NCI-H187 treated with DMSO at 0.1 percent for 48 hours (cell line): ENCODE data around the gene SH2D6.
"Not testable (repeated sequence)": the region's sequence is repeated elsewhere in the genome, so short reads cannot be mapped to it uniquely, and the experiment has no call there.

Experiments
- DNase-seq: peaks from one replicate; lab custom pipeline; 2025; lab: John Stamatoyannopoulos, UW

The SH2D6 gene

DNA sequence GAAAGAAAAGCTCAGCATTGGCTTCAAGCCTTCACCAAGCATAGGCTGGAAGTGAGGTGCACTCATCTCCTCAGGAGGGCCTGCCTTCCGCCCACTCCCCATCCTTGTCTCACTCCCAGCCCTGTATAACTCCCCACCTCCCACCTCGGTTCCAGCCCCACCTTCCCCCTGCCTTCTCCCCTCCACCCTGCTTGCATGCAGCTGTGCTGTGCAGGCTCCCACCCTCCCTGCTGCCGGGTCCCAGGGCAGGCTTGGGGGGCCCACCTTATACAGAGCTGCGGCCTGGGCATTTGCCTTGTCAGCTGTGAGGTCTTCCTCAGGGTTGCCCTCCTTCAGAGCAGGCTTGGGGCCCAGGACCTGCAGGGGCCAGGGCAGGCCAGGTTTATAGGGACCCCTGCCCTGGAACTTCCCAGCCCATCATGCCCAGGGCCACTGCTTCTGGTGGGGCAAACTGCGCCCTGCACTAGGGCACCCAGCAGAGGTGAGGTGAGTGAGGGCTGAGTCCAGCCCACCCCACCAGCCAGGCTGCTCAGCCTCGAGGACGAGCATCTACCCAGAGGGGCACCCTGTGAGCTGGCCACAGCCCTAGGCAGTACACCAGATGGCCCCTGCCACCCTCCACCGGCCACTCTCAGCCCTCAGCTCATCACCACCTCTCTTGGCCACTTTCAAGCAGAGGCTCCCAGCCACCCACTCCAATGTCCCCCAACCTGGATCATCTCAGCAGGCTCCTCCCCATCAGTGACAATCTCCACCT, 19.9 kb upstream of the SH2D6 start:
- no peak for DNase-seq

GRCh38 chr2:85399183-85399455, 19.4 kb upstream of the SH2D6 start:
- no peak for DNase-seq

- DNase-seq: no peak
Measured at GRCh38 chr2:85400023-85400422, 18.5 kb upstream of the SH2D6 start.

GRCh38 chr2:85400541-85401463, 17.7 kb upstream of the SH2D6 start:
- DNase-seq: no peak

DNA sequence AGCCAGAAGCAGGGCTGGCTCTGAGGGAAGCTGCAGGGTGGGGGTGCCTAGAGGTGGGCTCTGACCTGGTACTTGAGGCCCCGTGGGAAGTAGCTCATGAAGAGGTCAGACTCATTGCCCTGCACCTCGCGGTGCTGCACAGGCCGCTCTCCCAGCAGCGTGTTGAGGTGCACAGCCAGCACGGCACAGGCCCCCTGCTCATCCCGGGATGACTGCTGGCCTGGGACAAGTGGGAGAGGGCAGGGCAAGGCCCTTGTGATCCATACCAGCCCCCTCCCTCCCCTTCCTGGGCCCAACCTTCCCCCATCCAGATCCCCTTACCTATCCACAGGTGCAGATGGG, 17.1 kb upstream of the SH2D6 start:
- DNase-seq: no peak

DNA sequence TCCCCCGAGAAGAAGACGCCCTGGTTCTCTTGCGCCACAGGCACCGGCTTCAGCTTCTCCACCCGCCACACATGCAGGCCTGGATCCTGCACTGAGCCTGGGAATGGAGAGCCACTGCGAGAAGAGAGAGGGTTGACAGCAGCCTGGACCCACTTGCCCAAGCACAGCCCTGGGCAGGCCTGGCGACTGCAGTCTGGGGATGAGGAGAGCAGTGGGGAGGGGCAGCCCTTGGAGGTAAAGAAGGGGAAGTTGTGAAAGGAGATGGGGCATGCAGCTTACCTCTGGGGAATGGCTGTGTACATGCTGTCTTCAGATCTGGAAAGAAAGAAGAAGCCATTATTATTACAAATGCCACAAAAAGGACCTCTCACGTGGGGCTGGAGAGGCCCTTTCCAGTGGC, 16.7 kb upstream of the SH2D6 start:
- no peak for DNase-seq

GRCh38 chr2:85405201-85406059, 13.1 kb upstream of the SH2D6 start:
- no peak for DNase-seq

DNA sequence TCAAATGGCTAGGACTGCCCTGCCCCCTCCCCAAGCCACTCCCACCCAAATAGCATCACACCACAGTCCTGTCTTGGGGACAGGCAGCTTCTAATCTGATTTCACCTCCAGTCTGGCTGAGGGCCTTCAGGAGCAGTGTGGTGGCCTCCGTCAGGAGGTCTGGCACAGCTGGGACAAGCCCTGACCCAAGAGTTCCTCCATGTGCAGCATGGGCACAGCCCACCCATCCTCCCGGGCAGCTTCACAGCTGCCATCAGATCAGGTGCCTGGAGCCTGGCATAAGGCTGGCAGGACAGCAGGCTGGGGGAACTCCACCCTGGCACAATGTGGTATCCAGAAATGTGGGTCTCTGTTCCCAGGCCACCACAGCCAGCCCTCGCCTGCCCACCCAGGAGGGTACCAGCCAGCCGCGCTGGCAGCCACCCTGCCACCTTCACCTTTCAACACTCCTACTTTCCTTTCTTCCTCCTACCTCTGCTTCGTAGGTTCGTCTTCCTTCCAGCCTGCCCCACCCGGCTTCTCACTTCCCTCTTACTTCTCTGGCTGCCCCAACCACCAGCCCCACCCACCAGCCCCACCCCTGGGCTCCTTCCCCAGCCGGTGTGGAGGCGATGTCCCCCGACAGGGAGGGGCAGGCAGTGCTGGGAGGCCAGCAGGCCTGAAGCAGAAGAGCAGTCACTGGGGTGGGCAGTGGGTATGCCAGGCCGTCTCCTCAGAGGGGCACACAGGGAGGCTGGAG, 8.5 kb upstream of the SH2D6 start, which contains the start of gene CAPG:
Gene CAPG (minus strand): TSS at position 522 of the 739 bp plus-strand sequence. CDS start 8,221 bp downstream, outside the sequence.
- no peak for DNase-seq

- DNase-seq: no peak
Measured at GRCh38 chr2:85410584-85411404, 7.7 kb upstream of the SH2D6 start.

GRCh38 chr2:85411405-85411748, 7.1 kb upstream of the SH2D6 start:
- DNase-seq: no peak

- DNase-seq: no peak
Measured at GRCh38 chr2:85413592-85414420, 4.7 kb upstream of the SH2D6 start.

DNA sequence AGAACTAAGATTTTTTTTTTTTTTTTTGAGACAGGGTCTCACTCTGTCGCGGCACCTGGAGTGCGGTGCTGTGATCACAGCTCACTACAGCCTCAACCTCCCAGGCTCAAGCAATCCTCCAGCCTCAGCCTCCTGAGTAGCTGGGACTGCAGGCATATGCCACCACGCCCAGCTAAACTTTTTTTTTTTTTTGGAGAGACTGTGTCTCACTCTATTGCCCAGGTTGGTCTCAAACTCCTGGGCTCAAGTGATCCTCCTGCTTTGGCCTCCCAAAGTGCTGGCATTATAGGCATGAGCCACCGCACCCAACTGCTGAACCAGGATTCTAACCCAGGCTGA, 4.1 kb upstream of the SH2D6 start:
- not testable (repeated sequence) for DNase-seq

- DNase-seq: no peak
Measured at GRCh38 chr2:85414761-85415553, 3.6 kb upstream of the SH2D6 start.

DNA sequence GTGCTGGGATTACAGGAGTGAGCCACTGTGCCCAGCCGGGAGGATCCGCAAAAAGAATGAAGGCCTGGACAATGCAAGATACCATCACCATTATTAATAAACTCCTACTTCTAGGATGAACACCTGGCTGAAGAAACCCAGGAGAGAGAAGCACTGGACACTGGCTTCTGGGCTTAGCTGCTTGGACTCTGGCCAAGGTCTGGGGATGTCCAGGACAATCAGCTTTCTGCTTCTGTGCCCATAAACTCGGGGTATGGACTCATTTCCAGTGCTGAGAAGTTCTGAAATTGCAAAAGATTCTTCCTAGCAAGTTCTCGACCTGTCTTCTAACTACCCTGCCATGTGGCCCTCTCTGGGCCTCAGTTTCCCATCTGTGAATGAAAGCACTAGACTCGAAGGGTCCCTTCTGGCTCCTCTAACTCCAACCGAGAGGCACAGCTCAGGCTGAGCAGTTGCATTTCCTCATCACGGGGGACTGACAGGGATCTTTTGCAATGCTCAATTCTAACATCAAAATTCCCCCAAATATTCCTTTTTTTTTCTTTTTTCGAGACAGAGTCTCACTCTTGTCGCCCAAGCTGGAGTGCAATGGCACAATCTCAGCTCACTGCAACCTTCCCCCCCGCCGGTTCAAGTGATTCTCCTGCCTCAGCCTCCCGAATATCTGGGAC, 2.4 kb upstream of the SH2D6 start:
- DNase-seq: no peak

DNA sequence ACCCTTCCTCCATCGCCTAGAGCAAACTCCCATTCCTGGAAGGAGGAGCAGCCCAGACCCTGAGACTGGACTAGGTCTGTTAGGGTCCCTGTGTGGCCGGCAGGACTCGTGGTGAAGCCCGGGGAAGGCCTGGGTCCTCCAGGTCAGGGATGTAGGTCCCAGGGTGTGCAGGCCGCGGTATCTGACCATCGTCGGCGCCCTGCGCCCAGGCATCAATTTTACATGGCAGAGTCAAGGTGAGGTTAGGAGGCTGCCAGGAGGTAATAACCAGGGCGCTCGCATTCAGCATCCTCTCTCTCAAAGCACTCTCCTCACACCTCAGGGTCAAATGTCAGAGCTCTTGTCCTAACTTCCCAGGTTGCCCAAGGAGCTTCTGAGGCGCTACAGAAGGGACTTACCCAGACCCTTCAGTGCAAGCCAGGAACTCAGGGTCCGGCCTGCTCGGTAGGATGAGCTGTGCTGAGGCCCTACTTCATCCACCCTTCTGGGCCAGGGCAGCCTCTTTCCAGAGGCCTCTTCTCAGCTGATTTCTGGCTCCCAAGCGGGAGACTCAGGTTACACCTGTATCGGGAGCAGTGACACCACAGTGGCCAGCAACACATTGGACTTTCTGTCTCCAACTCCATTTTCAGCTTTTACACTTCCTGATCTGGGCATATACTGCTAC, 628 bp downstream of the SH2D6 start:
- DNase-seq: no peak

GRCh38 chr2:85420536-85421259, 2.2 kb downstream of the SH2D6 start:
- DNase-seq: peak; percentile 35

DNA sequence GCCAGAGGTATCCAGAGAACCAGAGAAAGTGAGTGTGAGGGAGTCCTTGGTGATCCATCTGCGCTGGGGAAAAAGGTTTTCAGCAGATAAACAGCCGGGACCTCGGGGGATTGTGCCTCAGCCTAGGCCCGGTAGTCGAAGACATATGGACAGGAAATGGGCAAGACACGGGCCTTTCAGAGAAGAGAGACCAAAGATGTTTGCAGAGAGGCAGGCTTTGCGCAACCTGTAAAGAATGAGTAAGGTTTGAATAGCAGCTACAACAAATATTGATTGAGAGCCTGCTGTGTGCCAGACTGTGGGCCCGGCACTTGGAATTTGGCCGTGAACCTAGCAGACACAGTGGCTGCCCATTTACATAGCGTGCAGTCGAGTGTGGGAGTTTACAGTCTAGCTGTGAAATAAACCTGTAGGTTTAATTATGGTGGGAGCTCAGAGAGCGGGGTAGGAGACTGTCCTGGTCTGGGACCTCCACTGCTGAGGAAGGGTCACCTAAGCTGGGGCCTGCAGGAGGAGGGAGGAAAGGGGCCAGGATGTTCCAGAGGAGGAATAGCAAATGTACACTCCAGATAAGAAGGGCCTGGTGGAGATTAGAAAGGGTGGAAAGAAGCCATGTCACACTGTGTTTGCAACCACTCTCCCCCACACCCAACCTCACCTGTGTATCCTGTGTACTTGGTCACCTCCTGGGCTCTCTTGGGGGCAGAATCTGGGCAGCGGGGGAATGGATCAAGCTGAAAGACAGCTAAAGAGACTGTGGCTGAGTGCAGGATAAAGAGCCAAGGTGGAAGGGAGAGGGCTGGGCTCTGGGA, 3.0 kb downstream of the SH2D6 start:
- no peak for DNase-seq
